AML-193 (cell line): Measurements from ENCODE around the gene CYB5R4.

ENCODE experiments used
- DNase-seq, 2 experiments: peaks; one replicate each; lab custom pipeline; 2025; lab: John Stamatoyannopoulos, UW

CYB5R4 gene

GRCh38 chr6:83859410-83860358 is at the start of gene CYB5R4:
Gene CYB5R4, plus strand, starts transcription at chr6:83859689. Its CDS starts 94 bp downstream, at chr6:83859783.
- DNase-seq = peak; percentile 95 to 98

GRCh38 chr6:83812595-83812994 is 46.9 kb upstream of the CYB5R4 start:
- DNase-seq = no peak

GRCh38 chr6:83815631-83816272 is 43.7 kb upstream of the CYB5R4 start:
- DNase-seq = no peak

- DNase-seq = no peak
Observed at GRCh38 chr6:83822629-83823169, 36.8 kb upstream of the CYB5R4 start.

GRCh38 chr6:83824388-83824801 is 35.1 kb upstream of the CYB5R4 start:
- DNase-seq = no peak

GRCh38 chr6:83824831-83825230 is 34.7 kb upstream of the CYB5R4 start:
- DNase-seq = no peak

GRCh38 chr6:83827050-83827449 is 32.4 kb upstream of the CYB5R4 start:
- no peak for DNase-seq

- DNase-seq = no peak
Observed at GRCh38 chr6:83838727-83839126, 20.8 kb upstream of the CYB5R4 start.

GRCh38 chr6:83844170-83844569 is 15.3 kb upstream of the CYB5R4 start:
- DNase-seq = no peak

- no peak for DNase-seq
Observed at GRCh38 chr6:83846291-83846690, 13.2 kb upstream of the CYB5R4 start.

GRCh38 chr6:83847179-83847578 is 12.3 kb upstream of the CYB5R4 start:
- DNase-seq = no peak

GRCh38 chr6:83849127-83849526 is 10.4 kb upstream of the CYB5R4 start:
- DNase-seq = no peak

GRCh38 chr6:83849610-83850009 is 9.9 kb upstream of the CYB5R4 start:
- DNase-seq = no peak

- DNase-seq = no peak
Observed at GRCh38 chr6:83852528-83853177, 6.8 kb upstream of the CYB5R4 start.

- DNase-seq = no peak
Observed at GRCh38 chr6:83853178-83854000, 6.1 kb upstream of the CYB5R4 start, which contains the start of gene RIPPLY2. Gene RIPPLY2, plus strand, starts transcription at chr6:83853360. Its CDS starts 57 bp downstream, at chr6:83853417.

- no peak for DNase-seq
Observed at GRCh38 chr6:83854001-83854501, 5.4 kb upstream of the CYB5R4 start.

GRCh38 chr6:83854766-83855165 is 4.7 kb upstream of the CYB5R4 start:
- no peak for DNase-seq

GRCh38 chr6:83860359-83860755 is 868 bp downstream of the CYB5R4 start:
- peak; percentile 35 to 44 for DNase-seq

- peak; percentile 57 to 58 for DNase-seq
Observed at GRCh38 chr6:83860782-83861495, 1.4 kb downstream of the CYB5R4 start.

GRCh38 chr6:83862776-83863471 is 3.4 kb downstream of the CYB5R4 start:
- DNase-seq = no peak
